H9 (cell line): ENCODE results near the gene TBX1. TPM values are rescaled to one million over a fixed set of nuclear protein-coding genes. Genes with fewer than 3 reads are reported as not detected.
A peak's percentile ranks its signal among the peaks of the same experiment; 100 is the strongest.

ENCODE experiments used
- DNase-seq: peaks from one replicate; pipeline ENCODE4 v3.0.0-alpha.2; 2017
- H2AFZ ChIP-seq: one replicate; pipeline ENCODE4 v1.6.1; 2013; ENCODE audit warnings: mild to moderate bottlenecking, low read length, control low read depth, moderate library complexity
- H2AK5ac ChIP-seq: 2 replicates; pipeline ENCODE4 v1.6.1; 2013; ENCODE audit warnings: low read length, control low read depth, mixed read lengths; ENCODE audit not compliant: insufficient read length
- H2BK120ac ChIP-seq: one replicate; pipeline ENCODE4 v1.6.1; 2013; ENCODE audit warnings: low read depth, mild to moderate bottlenecking, low read length, control low read depth, inconsistent platforms; ENCODE audit not compliant: poor library complexity, severe bottlenecking
- H2BK12ac ChIP-seq: 2 replicates; pipeline ENCODE4 v1.6.1; 2013; ENCODE audit warnings: low read length, control low read depth, mixed read lengths, low read depth; ENCODE audit not compliant: insufficient read length
- H2BK15ac ChIP-seq: 2 replicates; pipeline ENCODE4 v1.6.1; 2013; ENCODE audit warnings: low read depth, low read length, control low read depth
- H2BK20ac ChIP-seq: one replicate; pipeline ENCODE4 v1.6.1; 2013; ENCODE audit warnings: low read depth, mild to moderate bottlenecking, low read length, control low read depth, inconsistent platforms; ENCODE audit not compliant: poor library complexity, severe bottlenecking
- H2BK5ac ChIP-seq: 2 replicates; pipeline ENCODE4 v1.6.1; 2013; ENCODE audit warnings: low read length, control low read depth, mixed read lengths; ENCODE audit not compliant: insufficient read length
- H3K14ac ChIP-seq: 2 replicates; pipeline ENCODE4 v1.6.1; 2013; ENCODE audit warnings: low read length, control low read depth; ENCODE audit not compliant: insufficient read depth
- H3K18ac ChIP-seq: 2 replicates; pipeline ENCODE4 v1.6.1; 2013; ENCODE audit warnings: low read depth, mild to moderate bottlenecking, mixed read lengths, low read length, control low read depth; ENCODE audit not compliant: insufficient read length
- H3K23ac ChIP-seq: 2 replicates; pipeline ENCODE4 v1.6.1; 2013; ENCODE audit warnings: low read length, control low read depth, mixed read lengths, low read depth; ENCODE audit not compliant: insufficient read length
- H3K23me2 ChIP-seq: 2 replicates; pipeline ENCODE4 v1.6.1; 2013; ENCODE audit warnings: low read depth, mild to moderate bottlenecking, mixed read lengths, low read length, control low read depth; ENCODE audit not compliant: insufficient read length, poor library complexity, severe bottlenecking
- H3K27ac ChIP-seq: 2 replicates; pipeline ENCODE4 v1.5.1; 2013; ENCODE audit warnings: low read length, control low read depth, mixed read lengths, low read depth; ENCODE audit not compliant: insufficient read length
- H3K27me3 ChIP-seq: 2 replicates; pipeline ENCODE4 v1.6.1; 2013; ENCODE audit warnings: low read length, control low read depth, inconsistent platforms; ENCODE audit not compliant: insufficient read depth
- H3K4ac ChIP-seq: 2 replicates; pipeline ENCODE4 v1.6.1; 2013; ENCODE audit warnings: low read depth, mild to moderate bottlenecking, control low read depth, inconsistent platforms, low read length, moderate library complexity
- H3K4me1 ChIP-seq: 2 replicates; pipeline ENCODE4 v1.6.1; 2013; ENCODE audit warnings: low read length, control low read depth, inconsistent platforms; ENCODE audit not compliant: insufficient read depth
- H3K4me2 ChIP-seq: 2 replicates; pipeline ENCODE4 v1.6.1; 2013; ENCODE audit warnings: low read length, control low read depth, mixed read lengths; ENCODE audit not compliant: insufficient read length, insufficient read depth
- H3K56ac ChIP-seq: 2 replicates; pipeline ENCODE4 v1.6.1; 2013; ENCODE audit warnings: low read depth, mild to moderate bottlenecking, mixed read lengths, low read length, control low read depth; ENCODE audit not compliant: insufficient read length
- H3K79me1 ChIP-seq: 2 replicates; pipeline ENCODE4 v1.6.1; 2013; ENCODE audit warnings: low read depth, mild to moderate bottlenecking, moderate library complexity, low read length, control low read depth, inconsistent platforms; ENCODE audit not compliant: insufficient read depth, poor library complexity, severe bottlenecking
- H3K79me2 ChIP-seq: 2 replicates; pipeline ENCODE4 v1.6.1; 2013; ENCODE audit warnings: low read length, control low read depth, inconsistent platforms; ENCODE audit not compliant: insufficient read depth
- H3K9ac ChIP-seq: 2 replicates; pipeline ENCODE4 v1.6.1; 2013; ENCODE audit warnings: low read length, control low read depth, mixed read lengths; ENCODE audit not compliant: insufficient read length; ENCODE audit errors: extremely low read depth
- H3K9me3 ChIP-seq: one replicate; pipeline ENCODE4 v1.6.1; 2013; ENCODE audit warnings: low read depth, low read length, inconsistent platforms; ENCODE audit not compliant: control insufficient read depth
- H3T11ph ChIP-seq: one replicate; pipeline ENCODE4 v1.6.1; 2013; ENCODE audit warnings: mild to moderate bottlenecking, low read length, control low read depth, inconsistent platforms
- H4K20me1 ChIP-seq: one replicate; pipeline ENCODE4 v1.6.1; 2013; ENCODE audit not compliant: control insufficient read depth, insufficient read length, insufficient read depth
- H4K5ac ChIP-seq: 2 replicates; pipeline ENCODE4 v1.6.1; 2013; ENCODE audit warnings: low read depth, mild to moderate bottlenecking, mixed read lengths, low read length, control low read depth; ENCODE audit not compliant: insufficient read length
- H4K8ac ChIP-seq: replicated peaks from 2 replicates; pipeline ENCODE4 v1.6.1; 2013; ENCODE audit warnings: low read length, control low read depth, mixed read lengths, low read depth; ENCODE audit not compliant: insufficient read length
- H4K91ac ChIP-seq: 2 replicates; pipeline ENCODE4 v1.6.1; 2013; ENCODE audit warnings: low read depth, mild to moderate bottlenecking, moderate library complexity, mixed read lengths, low read length, control low read depth; ENCODE audit not compliant: insufficient read length
- H3K27ac Mint-ChIP-seq, 3 experiments: 2 replicates in 2 of 3; 3 replicates in 1 of 3; pipeline ENCODE4 v1.8.0; 2020 to 2021; ENCODE audit warnings: mixed read lengths in 3 of 3, mild to moderate bottlenecking in 1 of 3, moderate library complexity in 1 of 3
- H3K27me3 Mint-ChIP-seq: 2 replicates; pipeline ENCODE4 v1.8.0; 2021; ENCODE audit warnings: low read depth, mild to moderate bottlenecking, moderate library complexity, mixed read lengths
- H3K36me3 Mint-ChIP-seq, 3 experiments: 2 replicates in 2 of 3; 3 replicates in 1 of 3; pipeline ENCODE4 v1.8.0; 2020 to 2021; ENCODE audit warnings: low read depth in 3 of 3, mixed read lengths in 3 of 3; ENCODE audit not compliant: insufficient read depth in 1 of 3
- H3K4me1 Mint-ChIP-seq, 2 experiments: 2 replicates each; pipeline ENCODE4 v1.8.0; 2020; ENCODE audit warnings: mixed read lengths in 2 of 2
- H3K4me3 Mint-ChIP-seq, 2 experiments: 2 replicates in 1 of 2; 3 replicates in 1 of 2; pipeline ENCODE4 v1.8.0; 2020 to 2021; ENCODE audit warnings: mild to moderate bottlenecking in 2 of 2, mixed read lengths in 2 of 2, moderate library complexity in 1 of 2
- H3K9me3 Mint-ChIP-seq, 2 experiments: 2 replicates in 1 of 2; 3 replicates in 1 of 2; pipeline ENCODE4 v1.8.0; 2020; ENCODE audit warnings: mild to moderate bottlenecking in 2 of 2, mixed read lengths in 2 of 2, moderate library complexity in 1 of 2
- WGBS: extraction: QIAGEN DNeasy Blood & Tissue Kit; methylation state at CpG from one replicate; pipeline ENCODE4 v1.1.7; 2013; ENCODE audit warnings: missing lambda C conversion rate, low lambda C conversion rate, mixed read lengths; ENCODE audit not compliant: insufficient read length; ENCODE audit errors: extremely low coverage; 5-methylcytosine and 5-hydroxymethylcytosine counted together
- total RNA-seq: library from RNA; stranded (reverse); gene quantifications from 2 replicates; pipeline ENCODE4 v1.2.1, GENCODE V29; 2021
- TF ChIP-seq, protein P1 (sequence below): fragments of 200-600 bp; sonication (generic); conservative IDR thresholded peaks from 3 replicates; pipeline ENCODE4 v1.8.0; 2021; ENCODE audit warnings: antibody characterized with exemption, mild to moderate bottlenecking

The TBX1 gene
- total RNA-seq, 1 experiment from 2014 or later = 2.2 TPM

DNA sequence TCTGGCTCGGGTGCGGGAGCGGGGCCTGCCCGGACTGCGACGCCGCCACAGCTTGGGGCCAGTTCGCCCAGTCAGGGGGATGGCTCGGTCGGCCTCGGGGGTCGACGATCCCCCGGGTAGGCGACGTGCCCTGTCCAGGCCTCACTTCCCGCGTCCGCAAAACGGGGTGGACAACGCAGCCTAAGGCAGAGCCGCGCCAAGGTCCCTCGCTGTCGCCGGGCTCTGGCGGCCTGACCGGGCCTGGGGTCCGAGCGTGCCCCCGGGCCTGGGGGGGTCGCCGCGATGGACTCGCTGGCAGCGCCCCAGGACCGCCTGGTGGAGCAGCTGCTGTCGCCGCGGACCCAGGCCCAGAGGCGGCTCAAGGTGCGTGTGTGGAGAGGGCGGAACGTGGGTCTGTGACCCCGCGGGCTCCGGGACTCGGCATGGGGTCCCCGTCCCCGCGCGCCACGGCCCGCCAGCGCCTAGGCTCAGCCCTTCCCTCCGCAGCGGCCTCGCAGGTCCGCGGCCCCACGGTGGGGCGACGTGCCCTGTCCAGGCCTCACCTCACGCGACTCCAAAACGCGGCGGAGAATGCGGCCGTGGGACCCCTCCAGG, 42.0 kb upstream of the TBX1 start:
- H3K27me3 ChIP-seq = peaks cover 44% of the 10 kb centered on the region; the same call in 1 of the 2 replicates

More for the DNA sequence above, 42.0 kb upstream of the TBX1 start:
- WGBS = no CpG with 5 or more reads among the region's 70 CpGs
- H3K27ac Mint-ChIP-seq = no peak overlapping the region
- peak overlapping the region; percentile 32 to 62; a peak in 2 of 5 replicates for H3K4me3 Mint-ChIP-seq
- Histone ChIP-seq H3K9me3 (no peaks in the 10 kb centered on the region), H2AK5ac (no peak overlapping the region), H4K91ac (no peak overlapping the region), H2AFZ (no peak overlapping the region), H3K9ac (no peak overlapping the region), H3K27ac (no peak overlapping the region), H3K56ac (no peak overlapping the region), H3K79me1 (no peaks in the 10 kb centered on the region), H3K23me2 (peaks cover 13% of the 10 kb centered on the region), H2BK120ac (no peak overlapping the region), H3K79me2 (no peaks in the 10 kb centered on the region), H4K20me1 (peaks cover 2% of the 10 kb centered on the region), H4K8ac (no peak overlapping the region), H3T11ph (no peak overlapping the region), H4K5ac (no peak overlapping the region), H2BK20ac (no peak overlapping the region), H3K18ac (peak overlapping the region; percentile 21), H3K23ac (no peak overlapping the region), H3K14ac (no peak overlapping the region), H2BK5ac (no peak overlapping the region), H2BK15ac (no peak overlapping the region), H3K4ac (no peak overlapping the region), H3K4me1 (peaks cover 2% of the 10 kb centered on the region; the same call in 1 of the 2 replicates), H3K4me2 (peak overlapping the region; percentile 41), H2BK12ac (no peak overlapping the region)
- TF ChIP-seq, protein P1, sequence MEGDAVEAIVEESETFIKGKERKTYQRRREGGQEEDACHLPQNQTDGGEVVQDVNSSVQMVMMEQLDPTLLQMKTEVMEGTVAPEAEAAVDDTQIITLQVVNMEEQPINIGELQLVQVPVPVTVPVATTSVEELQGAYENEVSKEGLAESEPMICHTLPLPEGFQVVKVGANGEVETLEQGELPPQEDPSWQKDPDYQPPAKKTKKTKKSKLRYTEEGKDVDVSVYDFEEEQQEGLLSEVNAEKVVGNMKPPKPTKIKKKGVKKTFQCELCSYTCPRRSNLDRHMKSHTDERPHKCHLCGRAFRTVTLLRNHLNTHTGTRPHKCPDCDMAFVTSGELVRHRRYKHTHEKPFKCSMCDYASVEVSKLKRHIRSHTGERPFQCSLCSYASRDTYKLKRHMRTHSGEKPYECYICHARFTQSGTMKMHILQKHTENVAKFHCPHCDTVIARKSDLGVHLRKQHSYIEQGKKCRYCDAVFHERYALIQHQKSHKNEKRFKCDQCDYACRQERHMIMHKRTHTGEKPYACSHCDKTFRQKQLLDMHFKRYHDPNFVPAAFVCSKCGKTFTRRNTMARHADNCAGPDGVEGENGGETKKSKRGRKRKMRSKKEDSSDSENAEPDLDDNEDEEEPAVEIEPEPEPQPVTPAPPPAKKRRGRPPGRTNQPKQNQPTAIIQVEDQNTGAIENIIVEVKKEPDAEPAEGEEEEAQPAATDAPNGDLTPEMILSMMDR = no peak
- H3K4me1 Mint-ChIP-seq = peaks cover 13 to 32% of the 10 kb centered on the region in 2 experiments
- peaks cover 7 to 18% (median 14%) of the 10 kb centered on the region in 3 experiments; a peak in 6 of 7 replicates for H3K36me3 Mint-ChIP-seq
- peaks cover 6 to 8% of the 10 kb centered on the region in 2 experiments; a peak in 3 of 5 replicates for H3K9me3 Mint-ChIP-seq
- DNase-seq = no peak
- H3K27me3 Mint-ChIP-seq = peaks cover 80% of the 10 kb centered on the region
